Right lobe of liver (tissue), 6 donors: ENCODE results near the gene IDH1. TPM values are rescaled to one million over a fixed set of nuclear protein-coding genes. Genes with fewer than 3 reads are reported as not detected.
A peak's percentile ranks its signal among the peaks of the same experiment; 100 is the strongest.

Experiments used
- ATAC-seq, 4 donors: fragments of 200-7000 bp; cut with Tn5 transposase; one replicate each; pipeline ENCODE4 v1.9.1; 2020; ENCODE audit warnings: mild to moderate bottlenecking in 4 of 4, moderate library complexity in 4 of 4
- DNase-seq, 3 donors: peaks; one replicate each; pipeline ENCODE4 v3.0.0-alpha.2; 2020
- H3K27ac ChIP-seq, 3 donors: fragments of 200-600 bp; one replicate each; pipeline ENCODE4 v1.8.0; 2022
- H3K27me3 ChIP-seq, 2 donors: fragments of 200-600 bp; one replicate each; pipeline ENCODE4 v1.8.0; 2022
- H3K36me3 ChIP-seq, 4 donors: fragments of 200-600 bp; sonication (generic) in 1 of 4; one replicate each; pipeline versions ENCODE4 v1.5.1 to v1.8.0; 2017 to 2022; ENCODE audit warnings: control low read depth in 1 of 4
- H3K4me1 ChIP-seq, 4 donors: fragments of 200-600 bp; sonication (generic) in 1 of 4; one replicate each; pipeline versions ENCODE4 v1.5.1 to v1.8.0; 2017 to 2022; ENCODE audit warnings: control low read depth in 1 of 4
- H3K4me3 ChIP-seq, 3 donors: fragments of 200-600 bp; one replicate each; pipeline ENCODE4 v1.8.0; 2022
- H3K9me3 ChIP-seq, 4 donors: fragments of 200-600 bp; sonication (generic) in 1 of 4; one replicate each; pipeline versions ENCODE4 v1.5.1 to v1.8.0; 2017 to 2022; ENCODE audit warnings: control low read depth in 1 of 4
- POLR2A ChIP-seq: fragments of 450-650 bp; IDR thresholded peaks from one replicate; pipeline ENCODE4 v1.6.1; 2017; ENCODE audit warnings: antibody characterized with exemption, mild to moderate bottlenecking
- WGBS: methylation state at CpG from one replicate; pipeline ENCODE4 v1.1.6; 2018; ENCODE audit warnings: low coverage, low lambda C conversion rate; ENCODE audit not compliant: insufficient coverage; ENCODE audit errors: missing lambda C conversion rate; 5-methylcytosine and 5-hydroxymethylcytosine counted together
- intact Hi-C, 2 donors: fragments of 100-400 bp; cut with DNase I; formaldehyde crosslinking; loops; one replicate each; pipeline versions ENCODE4 v1.11.2 to v1.14.1; 2022
- total RNA-seq, 6 experiments: library from RNA; depleted of rRNA in 2 of 6; stranded (reverse); fragments of >200 nt in 2 of 6; fragmentation: NEBNext Ultra II Directional in 3 of 6; extraction: Animal tissue kit (Norgen Biotek cat#: 25700) in 3 of 6; gene quantifications; one replicate each; pipeline versions ENCODE4 v1.1.0 to v1.2.4, GENCODE V29; 2016 to 2023
- TF ChIP-seq, protein P1 (sequence below), 4 donors: fragments of 200-600 bp in 3 of 4; fragments of 450-650 bp in 1 of 4; IDR thresholded peaks; one replicate each; pipeline versions ENCODE4 v1.5.1 to v1.8.0; 2016 to 2022; ENCODE audit warnings: antibody characterized with exemption in 4 of 4, mild to moderate bottlenecking in 2 of 4
- donor health status: DM: no; HTN: yes; CAD: no.
- donor health status: DM: no; HTN: no; CAD: no.
- donor health status: DM: no; HTN: no; CAD: no.
- donor health status: DM: no; HTN: yes; CAD: no.
- donor health status: DM: no; HTN: yes; CAD: no.

Gene IDH1
- total RNA-seq, 6 experiments from 2014 or later, result 147 to 682 (median 184) TPM

- Histone ChIP-seq H3K4me3 (peak overlapping the region in 1 of 3 donors; percentile 95), H3K4me1 (peaks cover 0 to 61% (median 25%) of the 10 kb centered on the region in 4 donors), H3K9me3 (no peaks in the 10 kb centered on the region), H3K36me3 (peaks cover 0 to 77% (median 9%) of the 10 kb centered on the region in 4 donors), H3K27ac (peak overlapping the region; percentile 23 to 73 (median 40)), H3K27me3 (no peaks in the 10 kb centered on the region)
- intact Hi-C loops, result loop anchor here in 1 of 2 donors (10.0 kb wide), 1 partner anchor 76 kb away; no protein-coding TSS in a partner anchor
- peak in 2 of 4 donors; percentile 2 for ATAC-seq
- no peak for DNase-seq
- 23% methylated on average over 2 of the region's 2 CpGs for WGBS
- TF ChIP-seq, protein P1, sequence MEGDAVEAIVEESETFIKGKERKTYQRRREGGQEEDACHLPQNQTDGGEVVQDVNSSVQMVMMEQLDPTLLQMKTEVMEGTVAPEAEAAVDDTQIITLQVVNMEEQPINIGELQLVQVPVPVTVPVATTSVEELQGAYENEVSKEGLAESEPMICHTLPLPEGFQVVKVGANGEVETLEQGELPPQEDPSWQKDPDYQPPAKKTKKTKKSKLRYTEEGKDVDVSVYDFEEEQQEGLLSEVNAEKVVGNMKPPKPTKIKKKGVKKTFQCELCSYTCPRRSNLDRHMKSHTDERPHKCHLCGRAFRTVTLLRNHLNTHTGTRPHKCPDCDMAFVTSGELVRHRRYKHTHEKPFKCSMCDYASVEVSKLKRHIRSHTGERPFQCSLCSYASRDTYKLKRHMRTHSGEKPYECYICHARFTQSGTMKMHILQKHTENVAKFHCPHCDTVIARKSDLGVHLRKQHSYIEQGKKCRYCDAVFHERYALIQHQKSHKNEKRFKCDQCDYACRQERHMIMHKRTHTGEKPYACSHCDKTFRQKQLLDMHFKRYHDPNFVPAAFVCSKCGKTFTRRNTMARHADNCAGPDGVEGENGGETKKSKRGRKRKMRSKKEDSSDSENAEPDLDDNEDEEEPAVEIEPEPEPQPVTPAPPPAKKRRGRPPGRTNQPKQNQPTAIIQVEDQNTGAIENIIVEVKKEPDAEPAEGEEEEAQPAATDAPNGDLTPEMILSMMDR (IDR thresholded peaks at IDR 0.05), result no peak
- TF ChIP-seq POLR2A, result no peak
Measured at GRCh38 chr2:208250388-208250787, 4.5 kb downstream of the IDH1 start.

DNA sequence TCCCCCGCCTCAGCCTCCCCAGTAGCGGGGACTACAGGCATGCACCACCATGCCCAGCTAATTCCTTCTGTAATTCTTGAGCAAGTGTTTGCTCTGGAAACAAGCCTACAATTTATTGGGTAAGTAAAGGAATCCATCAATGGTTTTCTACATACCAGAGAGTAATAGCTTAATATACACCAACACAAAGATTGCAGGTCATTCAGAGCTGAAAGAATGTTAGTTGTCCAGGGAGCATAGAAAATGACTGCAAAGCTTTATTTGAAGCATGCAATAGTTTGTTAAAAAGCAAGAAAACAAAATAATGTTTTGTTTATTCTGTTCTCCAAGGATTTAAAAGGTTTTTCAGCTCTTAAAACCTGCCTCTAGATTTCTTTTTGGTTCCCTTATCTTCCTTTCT is 5.6 kb downstream of the IDH1 start:
- Histone ChIP-seq H3K27ac (peak overlapping the region in 1 of 3 donors; percentile 73), H3K4me3 (peak overlapping the region in 1 of 3 donors; percentile 95), H3K9me3 (no peaks in the 10 kb centered on the region), H3K36me3 (peaks cover 0 to 88% (median 9%) of the 10 kb centered on the region in 4 donors), H3K27me3 (no peaks in the 10 kb centered on the region), H3K4me1 (peaks cover 0 to 67% (median 30%) of the 10 kb centered on the region in 4 donors)
- DNase-seq, result no peak
- 64% methylated on average over 2 of the region's 2 CpGs for WGBS
- intact Hi-C loops, result no loop called here
- no peak for ATAC-seq
- no peak for TF ChIP-seq POLR2A
- TF ChIP-seq, protein P1 (IDR thresholded peaks at IDR 0.05), result no peak

- no peak for ATAC-seq
- TF ChIP-seq POLR2A, result no peak
- TF ChIP-seq, protein P1 (IDR thresholded peaks at IDR 0.05), result no peak
- peak overlapping the region in 1 of 3 donors; percentile 31 for H3K4me3 ChIP-seq
- no peaks in the 10 kb centered on the region for H3K9me3 ChIP-seq
- DNase-seq, result no peak
- H3K27ac ChIP-seq, result no peak overlapping the region
- no peaks in the 10 kb centered on the region for H3K27me3 ChIP-seq
- intact Hi-C loops, result no loop called here
- H3K36me3 ChIP-seq, result peaks cover 0 to 92% (median 11%) of the 10 kb centered on the region in 4 donors
- H3K4me1 ChIP-seq, result peaks cover 0 to 71% (median 33%) of the 10 kb centered on the region in 4 donors
- 100% methylated on average over 3 of the region's 3 CpGs for WGBS
Measured at GRCh38 chr2:208248601-208249000, 6.3 kb downstream of the IDH1 start.

GRCh38 chr2:208245746-208246145 is 9.1 kb downstream of the IDH1 start:
- Histone ChIP-seq H3K9me3 (no peaks in the 10 kb centered on the region), H3K4me3 (peak overlapping the region in 1 of 3 donors; percentile 31), H3K36me3 (peaks cover 0 to 93% (median 13%) of the 10 kb centered on the region in 4 donors), H3K27ac (peak overlapping the region in 1 of 3 donors; percentile 80), H3K27me3 (no peaks in the 10 kb centered on the region), H3K4me1 (peaks cover 0 to 81% (median 27%) of the 10 kb centered on the region in 4 donors)
- intact Hi-C loops, result no loop called here
- WGBS, result 89% methylated on average over 3 of the region's 3 CpGs
- TF ChIP-seq, protein P1 (IDR thresholded peaks at IDR 0.05), result no peak
- TF ChIP-seq POLR2A, result no peak
- no peak for ATAC-seq
- no peak for DNase-seq

DNA sequence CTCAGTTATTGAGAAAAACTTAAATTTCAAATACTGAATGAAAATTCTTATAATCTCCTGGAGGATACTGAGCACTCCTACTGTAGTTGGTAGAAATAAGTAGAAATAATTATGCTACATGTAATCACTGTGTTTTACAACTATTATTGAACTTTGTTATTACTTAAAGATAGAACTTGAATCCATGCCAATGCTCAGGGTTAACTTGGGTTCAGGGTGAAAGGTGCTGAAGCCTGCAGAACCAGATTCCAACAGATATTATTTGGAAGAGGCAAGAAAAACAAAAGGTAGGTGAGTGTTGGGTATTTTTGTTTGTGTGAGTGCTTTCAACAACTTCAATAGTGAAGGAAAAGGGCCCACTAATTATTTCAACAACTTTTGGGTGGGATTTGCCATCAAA is 10.4 kb downstream of the IDH1 start:
- DNase-seq (no peak), ATAC-seq (peak in 1 of 4 donors; percentile 31)
- Histone ChIP-seq H3K4me1 (peaks cover 0 to 72% (median 21%) of the 10 kb centered on the region in 4 donors), H3K27ac (peak overlapping the region in 1 of 3 donors; percentile 12), H3K36me3 (peaks cover 0 to 92% (median 19%) of the 10 kb centered on the region in 4 donors), H3K9me3 (no peaks in the 10 kb centered on the region), H3K4me3 (no peak overlapping the region), H3K27me3 (no peaks in the 10 kb centered on the region)
- TF ChIP-seq POLR2A, result no peak
- TF ChIP-seq, protein P1 (IDR thresholded peaks at IDR 0.05), result no peak
- intact Hi-C loops, result no loop called here
